NOMO-1 (cell line): ENCODE measurements around the gene MARF1.

ENCODE experiments used
- DNase-seq, 2 experiments: peaks; one replicate each; lab custom pipeline; 2025; ENCODE audit not compliant: unreplicated experiment in 2 of 2; lab: John Stamatoyannopoulos, UW

MARF1 gene

GRCh38 chr16:15602285-15603044 lies 40.5 kb downstream of the MARF1 start:
- DNase-seq: no peak

DNA sequence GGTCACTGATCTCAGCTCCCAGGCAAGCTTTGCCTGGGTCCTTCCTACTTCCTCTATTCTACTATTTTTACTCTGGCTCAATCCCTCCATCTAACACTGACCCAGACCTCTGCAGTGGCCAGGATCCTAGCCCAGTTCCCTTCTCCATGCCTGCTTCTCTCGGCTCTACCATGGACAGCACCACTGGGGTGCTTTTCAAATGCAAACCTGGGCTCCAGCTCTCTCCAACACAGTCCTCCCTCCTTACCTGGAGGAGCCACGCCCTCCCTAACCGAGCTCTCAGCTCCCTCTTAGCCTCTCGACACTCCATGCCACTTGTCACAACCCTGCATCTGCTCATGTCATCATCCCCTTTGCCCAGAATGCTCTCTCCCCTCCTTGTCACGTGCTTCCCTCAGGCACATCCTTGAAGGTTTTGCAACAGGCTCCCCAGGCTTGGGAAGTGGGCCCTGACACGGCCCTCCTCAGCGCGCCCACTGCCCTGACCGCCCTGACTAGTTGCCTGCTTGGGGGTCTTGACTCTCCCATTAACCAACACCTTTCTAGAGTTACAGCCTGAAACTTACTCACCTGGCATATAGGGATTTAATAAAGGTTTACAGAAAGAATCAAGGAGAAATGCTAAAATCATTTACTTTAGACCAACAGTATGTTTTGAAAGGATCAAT lies 41.6 kb downstream of the MARF1 start:
- DNase-seq: no peak

GRCh38 chr16:15599303-15600070 lies 43.5 kb downstream of the MARF1 start:
- no peak for DNase-seq

GRCh38 chr16:15598648-15599190 lies 44.2 kb downstream of the MARF1 start:
- DNase-seq: no peak

DNA sequence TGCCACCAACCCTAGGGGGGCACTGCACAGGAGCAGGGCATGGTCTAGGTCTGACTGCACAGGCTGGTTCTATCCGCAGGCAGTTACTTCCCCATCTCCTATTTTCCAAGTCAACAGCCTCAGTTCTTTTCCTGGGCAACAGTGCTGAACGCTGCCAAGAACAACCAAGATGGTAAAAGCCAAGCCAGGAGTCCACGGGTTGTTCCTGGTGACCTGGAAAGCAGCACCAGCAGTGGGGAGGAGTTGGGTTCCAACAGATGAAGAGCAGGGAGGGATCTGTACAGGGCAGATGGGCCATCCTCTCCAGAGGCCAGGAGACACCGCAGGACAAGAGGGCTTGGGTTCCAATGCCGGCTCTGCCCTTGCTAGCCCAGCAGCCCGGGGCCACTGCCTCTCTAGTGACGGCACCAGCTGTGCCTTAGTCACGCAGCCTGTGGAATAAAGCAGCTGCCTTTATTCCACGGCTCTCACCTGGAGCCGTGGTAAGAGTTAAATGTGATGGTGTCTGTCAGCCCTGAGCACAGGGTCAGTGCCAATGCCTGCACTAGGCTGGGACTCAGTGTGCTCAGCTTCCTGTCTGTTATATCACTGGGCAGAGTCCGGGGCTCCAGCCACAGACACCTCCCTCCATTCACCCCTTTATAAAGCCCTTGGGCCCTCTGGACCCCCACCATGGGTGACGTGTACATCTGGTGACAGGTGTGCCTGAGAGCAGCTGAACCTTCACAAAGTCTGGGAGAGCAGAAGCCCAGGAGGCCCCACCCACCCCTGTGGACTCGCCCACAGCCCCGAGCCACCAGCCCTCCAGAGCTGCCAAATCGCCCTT lies 44.9 kb downstream of the MARF1 start:
- DNase-seq: no peak

GRCh38 chr16:15597135-15597534 lies 45.8 kb downstream of the MARF1 start:
- DNase-seq: no peak

- DNase-seq: no peak
Measured at GRCh38 chr16:15594711-15595320, 48.1 kb downstream of the MARF1 start.

DNA sequence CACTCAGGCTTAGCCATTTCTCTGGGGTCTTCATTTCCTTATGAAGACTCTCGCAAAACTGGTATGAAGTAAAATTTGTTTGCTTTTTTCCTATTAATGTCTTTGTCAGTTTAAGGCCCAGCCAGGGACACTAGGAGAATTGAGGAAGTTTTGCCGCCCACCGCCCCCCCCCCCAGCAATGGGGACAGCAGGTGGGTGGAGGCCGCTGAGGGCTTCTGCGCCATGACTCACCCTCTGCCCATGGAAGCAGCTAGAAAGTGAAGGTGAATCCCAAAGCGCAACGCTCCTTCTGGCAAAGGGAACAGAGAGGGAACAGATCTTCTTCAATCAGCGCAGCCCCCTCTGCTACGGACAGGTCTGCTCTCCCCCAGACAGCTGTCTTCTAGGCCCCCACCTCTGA lies 49.7 kb downstream of the MARF1 start:
- DNase-seq: no peak

DNA sequence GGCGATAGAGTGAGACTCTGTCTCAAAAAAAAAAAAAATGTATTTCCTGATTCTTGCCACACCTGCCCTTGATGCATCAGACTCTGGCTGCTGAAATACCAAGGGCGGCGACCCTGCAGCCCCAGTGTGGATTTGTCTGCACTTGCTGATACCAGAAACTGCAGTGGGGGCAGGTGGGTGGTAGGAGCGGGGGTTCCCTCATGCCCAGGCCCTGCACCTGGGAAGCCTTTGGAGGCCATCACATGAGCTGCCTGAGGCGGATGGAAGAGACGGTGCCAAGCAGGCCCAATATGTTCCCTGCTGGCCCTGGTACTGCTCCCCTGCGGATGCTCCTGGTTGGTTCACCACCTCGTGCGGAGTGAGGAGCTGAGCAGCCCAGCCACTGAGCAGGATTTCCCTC lies 50.6 kb downstream of the MARF1 start:
- DNase-seq: no peak

- no peak for DNase-seq
Measured at GRCh38 chr16:15587152-15587825, 55.7 kb downstream of the MARF1 start.

DNA sequence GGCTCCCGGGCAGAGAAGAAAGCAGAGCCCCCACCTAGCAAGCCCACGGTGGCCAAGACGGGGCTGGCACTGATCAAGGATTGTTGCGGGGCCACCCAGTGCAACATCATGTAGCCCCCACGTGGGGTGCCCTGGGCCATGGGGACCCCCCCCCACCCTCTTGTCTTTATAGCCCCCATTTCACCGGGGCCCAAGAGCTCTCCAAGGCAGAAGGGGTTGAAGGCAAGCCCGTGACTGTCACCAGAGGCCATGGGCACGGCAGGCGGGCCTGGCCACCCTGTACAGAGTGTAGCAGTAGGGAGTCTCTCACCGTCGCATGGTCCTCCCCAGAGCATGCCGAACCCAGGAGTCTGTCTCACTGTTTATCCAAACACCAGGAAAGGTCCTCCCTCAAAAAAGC lies 56.2 kb downstream of the MARF1 start:
- no peak for DNase-seq

- DNase-seq: no peak
Measured at GRCh38 chr16:15585956-15586355, 57.0 kb downstream of the MARF1 start.

GRCh38 chr16:15583526-15583925 lies 59.4 kb downstream of the MARF1 start:
- no peak for DNase-seq

GRCh38 chr16:15581127-15581815 lies 61.7 kb downstream of the MARF1 start:
- no peak for DNase-seq

GRCh38 chr16:15578824-15579223 lies 64.1 kb downstream of the MARF1 start:
- DNase-seq: no peak

- no peak for DNase-seq
Measured at GRCh38 chr16:15576960-15577958, 65.7 kb downstream of the MARF1 start.

- no peak for DNase-seq
Measured at GRCh38 chr16:15575293-15576049, 67.5 kb downstream of the MARF1 start.
